GM10266 (cell line): ENCODE measurements around the gene MYLK2.

Experiments used
- DNase-seq: peaks from one replicate; pipeline ENCODE4 v3.0.0; 2012; ENCODE audit errors: extremely low spot score
- CTCF ChIP-seq: IDR thresholded peaks from 2 replicates; pipeline ENCODE4 v1.5.1; 2012; ENCODE audit warnings: mild to moderate bottlenecking, low read depth; ENCODE audit not compliant: control insufficient read depth, insufficient read depth; ENCODE audit errors: missing control alignments

MYLK2 gene

GRCh38 chr20:31879143-31879987 is 60.2 kb downstream of the MYLK2 start:
- TF ChIP-seq CTCF: no peak
- DNase-seq: peak; percentile 89

- DNase-seq: no peak
These were observed 62.8 kb downstream of the MYLK2 start for GRCh38 chr20:31881945-31882344.

GRCh38 chr20:31883829-31884228 is 64.7 kb downstream of the MYLK2 start:
- DNase-seq: no peak
- TF ChIP-seq CTCF: no peak

More at GRCh38 chr20:31881945-31882344, 62.8 kb downstream of the MYLK2 start:
- no peak for TF ChIP-seq CTCF
